Gastrocnemius medialis (tissue), 4 donors: ENCODE results near the gene SMARCD3.

Experiments
- POLR2A ChIP-seq, 2 donors: fragments of 450-650 bp; IDR thresholded peaks; one replicate each; pipeline ENCODE4 v1.6.1; 2017; ENCODE audit warnings: antibody characterized with exemption in 2 of 2, mild to moderate bottlenecking in 2 of 2, moderate library complexity in 2 of 2
- TF ChIP-seq, protein P1 (sequence below), 5 experiments: fragments of 450-650 bp in 3 of 5; fragments of 200-600 bp in 2 of 5; sonication (generic) in 2 of 5; IDR thresholded peaks in 4 of 5; conservative IDR thresholded peaks in 1 of 5; 1 replicate in 4 of 5; 2 replicates in 1 of 5; pipeline ENCODE4 v1.5.1; 2016 to 2019; ENCODE audit warnings: antibody characterized with exemption in 5 of 5, mild to moderate bottlenecking in 3 of 5, moderate library complexity in 3 of 5

DNA sequence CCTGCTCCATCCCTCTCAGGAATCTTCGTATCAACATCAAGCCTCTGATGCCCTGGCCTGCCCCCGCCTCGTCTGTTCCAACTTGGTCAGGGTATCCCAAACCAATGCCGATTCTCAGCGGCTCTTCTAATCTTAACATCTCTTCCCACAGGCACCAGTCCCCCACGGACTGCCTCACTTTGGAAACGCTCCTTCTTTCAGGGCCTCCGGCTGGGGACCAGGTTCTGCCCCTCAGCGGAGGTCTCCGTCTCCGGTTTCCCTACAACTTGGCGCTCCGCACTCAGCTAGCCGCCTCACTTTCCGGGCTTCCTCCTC lies 22.0 kb downstream of the SMARCD3 start:
- TF ChIP-seq, protein P1, sequence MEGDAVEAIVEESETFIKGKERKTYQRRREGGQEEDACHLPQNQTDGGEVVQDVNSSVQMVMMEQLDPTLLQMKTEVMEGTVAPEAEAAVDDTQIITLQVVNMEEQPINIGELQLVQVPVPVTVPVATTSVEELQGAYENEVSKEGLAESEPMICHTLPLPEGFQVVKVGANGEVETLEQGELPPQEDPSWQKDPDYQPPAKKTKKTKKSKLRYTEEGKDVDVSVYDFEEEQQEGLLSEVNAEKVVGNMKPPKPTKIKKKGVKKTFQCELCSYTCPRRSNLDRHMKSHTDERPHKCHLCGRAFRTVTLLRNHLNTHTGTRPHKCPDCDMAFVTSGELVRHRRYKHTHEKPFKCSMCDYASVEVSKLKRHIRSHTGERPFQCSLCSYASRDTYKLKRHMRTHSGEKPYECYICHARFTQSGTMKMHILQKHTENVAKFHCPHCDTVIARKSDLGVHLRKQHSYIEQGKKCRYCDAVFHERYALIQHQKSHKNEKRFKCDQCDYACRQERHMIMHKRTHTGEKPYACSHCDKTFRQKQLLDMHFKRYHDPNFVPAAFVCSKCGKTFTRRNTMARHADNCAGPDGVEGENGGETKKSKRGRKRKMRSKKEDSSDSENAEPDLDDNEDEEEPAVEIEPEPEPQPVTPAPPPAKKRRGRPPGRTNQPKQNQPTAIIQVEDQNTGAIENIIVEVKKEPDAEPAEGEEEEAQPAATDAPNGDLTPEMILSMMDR (IDR thresholded peaks at IDR 0.05 in 4 of 5, conservative IDR thresholded peaks at IDR 0.05 in 1 of 5): no peak
- no peak for TF ChIP-seq POLR2A (IDR thresholded peaks at IDR 0.05)
